ENCODE results near the gene PUSL1.

The PUSL1 gene

DNA sequence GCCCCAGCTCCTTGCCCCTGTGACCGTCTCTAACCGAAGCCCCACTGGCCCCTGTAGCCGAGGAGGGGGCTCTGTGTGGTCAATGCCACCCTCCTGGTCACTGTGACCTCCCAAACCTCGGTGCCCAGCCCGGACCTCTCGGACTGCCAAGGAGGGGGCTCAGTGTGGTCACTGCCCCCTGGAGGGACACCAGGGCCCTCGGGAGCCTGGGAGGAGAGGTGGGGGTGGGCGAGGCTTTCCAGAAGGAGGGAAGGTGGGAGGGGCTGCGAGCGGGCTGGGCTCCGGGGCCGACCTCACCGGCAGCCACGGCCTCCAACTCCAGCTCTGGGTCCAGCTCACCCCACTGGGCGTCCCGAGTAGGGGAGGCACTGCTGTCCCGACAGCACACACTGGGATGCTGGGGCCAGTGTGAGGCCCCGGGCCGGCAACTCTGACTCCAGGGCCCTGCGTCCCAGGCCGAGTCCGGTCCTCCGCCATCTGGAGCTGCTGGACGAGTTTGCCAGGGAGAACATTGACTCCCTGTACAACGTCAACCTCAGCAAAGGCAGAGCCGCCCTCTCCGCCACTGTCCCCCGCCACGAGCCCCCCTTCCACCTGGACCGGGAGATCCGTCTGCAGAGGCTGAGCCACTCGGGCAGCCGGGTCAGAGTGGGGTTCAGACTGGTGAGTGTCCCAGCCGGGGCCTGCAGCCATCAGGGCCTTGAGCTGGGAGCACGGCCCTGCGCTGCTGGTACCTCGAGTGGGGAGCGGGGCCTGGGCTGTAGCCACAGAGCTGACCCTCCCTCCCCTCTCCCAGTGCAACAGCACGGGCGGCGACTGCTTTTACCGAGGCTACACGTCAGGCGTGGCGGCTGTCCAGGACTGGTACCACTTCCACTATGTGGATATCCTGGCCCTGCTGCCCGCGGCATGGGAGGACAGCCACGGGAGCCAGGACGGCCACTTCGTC is 21.8 kb upstream of the PUSL1 start:
- no peak for TF ChIP-seq EZH2phosphoT487 (IDR thresholded peaks at IDR 0.05; ENCODE audit: borderline replicate concordance, low read length)
- TF ChIP-seq, protein P1, sequence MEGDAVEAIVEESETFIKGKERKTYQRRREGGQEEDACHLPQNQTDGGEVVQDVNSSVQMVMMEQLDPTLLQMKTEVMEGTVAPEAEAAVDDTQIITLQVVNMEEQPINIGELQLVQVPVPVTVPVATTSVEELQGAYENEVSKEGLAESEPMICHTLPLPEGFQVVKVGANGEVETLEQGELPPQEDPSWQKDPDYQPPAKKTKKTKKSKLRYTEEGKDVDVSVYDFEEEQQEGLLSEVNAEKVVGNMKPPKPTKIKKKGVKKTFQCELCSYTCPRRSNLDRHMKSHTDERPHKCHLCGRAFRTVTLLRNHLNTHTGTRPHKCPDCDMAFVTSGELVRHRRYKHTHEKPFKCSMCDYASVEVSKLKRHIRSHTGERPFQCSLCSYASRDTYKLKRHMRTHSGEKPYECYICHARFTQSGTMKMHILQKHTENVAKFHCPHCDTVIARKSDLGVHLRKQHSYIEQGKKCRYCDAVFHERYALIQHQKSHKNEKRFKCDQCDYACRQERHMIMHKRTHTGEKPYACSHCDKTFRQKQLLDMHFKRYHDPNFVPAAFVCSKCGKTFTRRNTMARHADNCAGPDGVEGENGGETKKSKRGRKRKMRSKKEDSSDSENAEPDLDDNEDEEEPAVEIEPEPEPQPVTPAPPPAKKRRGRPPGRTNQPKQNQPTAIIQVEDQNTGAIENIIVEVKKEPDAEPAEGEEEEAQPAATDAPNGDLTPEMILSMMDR (IDR thresholded peaks at IDR 0.05; ENCODE audit: low read depth, low read length, poor library complexity, severe bottlenecking): no peak
- H3F3A ChIP-seq (ENCODE audit: control insufficient read depth, insufficient read depth): no peaks in the 10 kb centered on the region
- H3K27ac ChIP-seq (ENCODE audit: low read depth, low read length): no peak overlapping the region
- H4K20me1 ChIP-seq (ENCODE audit: control insufficient read depth, insufficient read depth, low read depth, low read length): no peaks in the 10 kb centered on the region
- H3K36me3 ChIP-seq (ENCODE audit: control insufficient read depth, low read length): no peaks in the 10 kb centered on the region
- no peak overlapping the region for H3K4me3 ChIP-seq (ENCODE audit: low read length)
- H3K9me3 ChIP-seq (ENCODE audit: control insufficient read depth, insufficient read depth, low read length): no peaks in the 10 kb centered on the region; the same call in 1 of the 2 replicates
- H3K4me2 ChIP-seq (ENCODE audit: low read length): no peak overlapping the region
- H3K27me3 ChIP-seq (ENCODE audit: control insufficient read depth, low read length): no peaks in the 10 kb centered on the region
- no peaks in the 10 kb centered on the region for H3K79me2 ChIP-seq (ENCODE audit: control insufficient read depth, low read length)
- H3K4me1 ChIP-seq (ENCODE audit: control insufficient read depth, low read length): no peaks in the 10 kb centered on the region
- no peaks in the 10 kb centered on the region for H3K9me2 ChIP-seq (replicated peaks; ENCODE audit: control insufficient read depth, low read length)

DNA sequence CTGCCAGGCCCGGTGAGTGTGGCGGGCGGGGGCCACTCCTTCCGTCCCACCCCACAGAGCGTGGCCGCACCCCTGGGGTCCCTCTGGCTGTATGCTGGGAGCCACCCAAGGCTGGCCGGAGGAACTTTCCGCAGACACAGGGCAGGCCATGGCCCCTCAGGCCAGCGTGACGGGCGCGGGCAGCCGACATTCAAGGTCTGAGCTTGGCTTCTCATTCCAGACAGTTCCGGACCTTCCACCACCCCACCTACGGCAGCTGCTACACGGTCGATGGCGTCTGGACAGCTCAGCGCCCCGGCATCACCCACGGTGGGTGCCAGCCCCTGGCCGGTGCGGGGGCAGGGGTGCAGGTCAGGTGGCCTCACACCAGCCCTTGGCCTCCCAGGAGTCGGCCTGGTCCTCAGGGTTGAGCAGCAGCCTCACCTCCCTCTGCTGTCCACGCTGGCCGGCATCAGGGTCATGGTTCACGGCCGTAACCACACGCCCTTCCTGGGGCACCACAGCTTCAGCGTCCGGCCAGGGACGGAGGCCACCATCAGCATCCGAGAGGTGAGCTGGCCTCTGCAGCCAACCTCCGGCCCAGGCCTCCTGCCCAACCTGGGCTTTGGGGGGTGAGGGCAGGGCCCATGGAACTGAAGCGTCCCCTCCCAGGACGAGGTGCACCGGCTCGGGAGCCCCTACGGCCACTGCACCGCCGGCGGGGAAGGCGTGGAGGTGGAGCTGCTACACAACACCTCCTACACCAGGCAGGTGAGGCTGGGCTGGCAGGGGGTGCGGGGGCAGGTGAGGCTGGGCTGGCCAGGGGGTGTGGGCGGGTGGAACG is 20.9 kb upstream of the PUSL1 start:
- no peak overlapping the region for H3K4me3 ChIP-seq (ENCODE audit: low read length)
- no peak overlapping the region for H3K27ac ChIP-seq (ENCODE audit: low read depth, low read length)
- no peaks in the 10 kb centered on the region for H3F3A ChIP-seq (ENCODE audit: control insufficient read depth, insufficient read depth)
- no peaks in the 10 kb centered on the region for H4K20me1 ChIP-seq (ENCODE audit: control insufficient read depth, insufficient read depth, low read depth, low read length)
- no peaks in the 10 kb centered on the region; the same call in 1 of the 2 replicates for H3K9me3 ChIP-seq (ENCODE audit: control insufficient read depth, insufficient read depth, low read length)
- H3K36me3 ChIP-seq (ENCODE audit: control insufficient read depth, low read length): no peaks in the 10 kb centered on the region
- H3K4me1 ChIP-seq (ENCODE audit: control insufficient read depth, low read length): no peaks in the 10 kb centered on the region
- no peaks in the 10 kb centered on the region for H3K79me2 ChIP-seq (ENCODE audit: control insufficient read depth, low read length)
- TF ChIP-seq, protein P1 (IDR thresholded peaks at IDR 0.05; ENCODE audit: low read depth, low read length, poor library complexity, severe bottlenecking): no peak
- no peak for TF ChIP-seq EZH2phosphoT487 (IDR thresholded peaks at IDR 0.05; ENCODE audit: borderline replicate concordance, low read length)
- H3K9me2 ChIP-seq (replicated peaks; ENCODE audit: control insufficient read depth, low read length): no peaks in the 10 kb centered on the region
- no peaks in the 10 kb centered on the region for H3K27me3 ChIP-seq (ENCODE audit: control insufficient read depth, low read length)
- H3K4me2 ChIP-seq (ENCODE audit: low read length): no peak overlapping the region

DNA sequence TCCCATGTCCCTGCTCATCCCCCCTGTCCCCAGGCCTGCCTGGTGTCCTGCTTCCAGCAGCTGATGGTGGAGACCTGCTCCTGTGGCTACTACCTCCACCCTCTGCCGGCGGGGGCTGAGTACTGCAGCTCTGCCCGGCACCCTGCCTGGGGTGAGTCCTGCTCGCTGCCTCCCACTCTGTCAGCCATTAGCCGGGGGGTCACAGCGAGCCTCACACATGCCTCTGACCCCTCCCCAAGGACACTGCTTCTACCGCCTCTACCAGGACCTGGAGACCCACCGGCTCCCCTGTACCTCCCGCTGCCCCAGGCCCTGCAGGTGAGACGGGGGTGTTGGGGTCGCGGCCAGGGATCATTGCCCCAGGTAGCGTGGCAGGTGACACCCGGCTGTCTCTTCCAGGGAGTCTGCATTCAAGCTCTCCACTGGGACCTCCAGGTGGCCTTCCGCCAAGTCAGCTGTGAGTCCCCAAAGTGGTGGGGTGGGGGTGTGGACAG is 18.1 kb upstream of the PUSL1 start:
- no peak for TF ChIP-seq EZH2phosphoT487 (IDR thresholded peaks at IDR 0.05; ENCODE audit: borderline replicate concordance, low read length)
- TF ChIP-seq, protein P1 (IDR thresholded peaks at IDR 0.05; ENCODE audit: low read depth, low read length, poor library complexity, severe bottlenecking): no peak
- Histone ChIP-seq H3K27me3 (ENCODE audit: control insufficient read depth, low read length) (no peaks in the 10 kb centered on the region), H3K79me2 (ENCODE audit: control insufficient read depth, low read length) (no peaks in the 10 kb centered on the region), H3K4me2 (ENCODE audit: low read length) (no peak overlapping the region), H3K27ac (ENCODE audit: low read depth, low read length) (no peak overlapping the region), H3K4me3 (ENCODE audit: low read length) (no peak overlapping the region), H3K9me3 (ENCODE audit: control insufficient read depth, insufficient read depth, low read length) (no peaks in the 10 kb centered on the region; the same call in 1 of the 2 replicates), H3F3A (ENCODE audit: control insufficient read depth, insufficient read depth) (no peaks in the 10 kb centered on the region), H4K20me1 (ENCODE audit: control insufficient read depth, insufficient read depth, low read depth, low read length) (no peaks in the 10 kb centered on the region), H3K36me3 (ENCODE audit: control insufficient read depth, low read length) (no peaks in the 10 kb centered on the region), H3K4me1 (ENCODE audit: control insufficient read depth, low read length) (no peaks in the 10 kb centered on the region), H3K9me2 (replicated peaks; ENCODE audit: control insufficient read depth, low read length) (no peaks in the 10 kb centered on the region)

All from DOHH2 (cell line).